Ishikawa (cell line): ENCODE measurements around the gene PLK3.
A peak's percentile ranks its signal among the peaks of the same experiment; 100 is the strongest.

ENCODE experiments used
- CEBPB ChIP-seq: IDR thresholded peaks from 2 replicates; pipeline ENCODE4 v1.6.1; 2012
- EGR1 ChIP-seq: IDR thresholded peaks from 2 replicates; pipeline ENCODE4 v1.6.1; 2012
- EP300 ChIP-seq: IDR thresholded peaks from 2 replicates; pipeline ENCODE4 v1.6.1; 2012; ENCODE audit warnings: borderline replicate concordance
- FOXM1 ChIP-seq: IDR thresholded peaks from 2 replicates; pipeline ENCODE4 v1.6.1; 2012; ENCODE audit warnings: low read depth, borderline replicate concordance
- RAD21 ChIP-seq: IDR thresholded peaks from 2 replicates; pipeline ENCODE4 v1.6.1; 2012; ENCODE audit warnings: low read depth
- TEAD4 ChIP-seq: IDR thresholded peaks from 2 replicates; pipeline ENCODE4 v1.6.1; 2012
- YY1 ChIP-seq: IDR thresholded peaks from 2 replicates; pipeline ENCODE4 v1.6.1; 2012; ENCODE audit warnings: low read depth
- TF ChIP-seq, protein P1 (sequence below): IDR thresholded peaks from 2 replicates; pipeline ENCODE4 v1.6.1; 2012
- TF ChIP-seq, protein P2 (sequence below): IDR thresholded peaks from 2 replicates; pipeline ENCODE4 v1.6.1; 2012; ENCODE audit warnings: low read depth, mild to moderate bottlenecking

DNA sequence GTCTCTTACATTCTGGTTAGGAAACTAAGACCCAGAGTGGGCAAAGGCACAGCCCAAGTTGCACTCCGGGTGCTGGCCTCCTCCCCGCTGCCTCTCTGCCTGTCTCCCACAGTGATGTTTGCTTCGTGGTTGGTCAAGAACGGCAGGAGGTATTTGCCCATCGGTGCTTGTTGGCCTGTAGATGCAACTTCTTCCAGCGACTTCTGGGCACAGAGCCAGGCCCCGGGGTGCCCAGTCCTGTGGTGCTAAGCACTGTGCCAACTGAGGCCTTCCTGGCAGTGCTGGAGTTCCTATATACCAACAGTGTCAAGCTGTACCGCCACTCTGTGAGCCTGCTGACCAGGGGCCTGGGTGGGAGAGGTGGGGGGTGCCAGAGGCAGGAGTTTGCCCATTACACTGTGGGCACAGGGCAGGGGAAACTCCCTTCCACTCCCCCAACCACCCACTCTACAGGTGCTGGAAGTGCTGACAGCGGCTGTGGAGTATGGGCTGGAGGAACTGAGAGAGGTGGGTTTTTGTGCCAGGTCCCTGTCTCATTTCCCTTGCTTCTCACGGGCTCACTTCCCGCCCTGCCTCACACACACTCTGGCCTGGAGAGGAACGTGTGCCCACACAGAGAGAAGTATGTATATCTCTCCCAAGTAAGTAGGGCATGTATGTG is 10.1 kb downstream of the PLK3 start:
- TF ChIP-seq EP300 (no peak; the same call in 1 of the 2 replicates), EGR1 (no peak), RAD21 (no peak), CEBPB (peak; percentile 54; the same call in 1 of the 2 replicates), FOXM1 (no peak), TEAD4 (peak; percentile 73), YY1 (no peak)
- TF ChIP-seq, protein P1, sequence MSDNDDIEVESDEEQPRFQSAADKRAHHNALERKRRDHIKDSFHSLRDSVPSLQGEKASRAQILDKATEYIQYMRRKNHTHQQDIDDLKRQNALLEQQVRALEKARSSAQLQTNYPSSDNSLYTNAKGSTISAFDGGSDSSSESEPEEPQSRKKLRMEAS: no peak
- TF ChIP-seq, protein P2, sequence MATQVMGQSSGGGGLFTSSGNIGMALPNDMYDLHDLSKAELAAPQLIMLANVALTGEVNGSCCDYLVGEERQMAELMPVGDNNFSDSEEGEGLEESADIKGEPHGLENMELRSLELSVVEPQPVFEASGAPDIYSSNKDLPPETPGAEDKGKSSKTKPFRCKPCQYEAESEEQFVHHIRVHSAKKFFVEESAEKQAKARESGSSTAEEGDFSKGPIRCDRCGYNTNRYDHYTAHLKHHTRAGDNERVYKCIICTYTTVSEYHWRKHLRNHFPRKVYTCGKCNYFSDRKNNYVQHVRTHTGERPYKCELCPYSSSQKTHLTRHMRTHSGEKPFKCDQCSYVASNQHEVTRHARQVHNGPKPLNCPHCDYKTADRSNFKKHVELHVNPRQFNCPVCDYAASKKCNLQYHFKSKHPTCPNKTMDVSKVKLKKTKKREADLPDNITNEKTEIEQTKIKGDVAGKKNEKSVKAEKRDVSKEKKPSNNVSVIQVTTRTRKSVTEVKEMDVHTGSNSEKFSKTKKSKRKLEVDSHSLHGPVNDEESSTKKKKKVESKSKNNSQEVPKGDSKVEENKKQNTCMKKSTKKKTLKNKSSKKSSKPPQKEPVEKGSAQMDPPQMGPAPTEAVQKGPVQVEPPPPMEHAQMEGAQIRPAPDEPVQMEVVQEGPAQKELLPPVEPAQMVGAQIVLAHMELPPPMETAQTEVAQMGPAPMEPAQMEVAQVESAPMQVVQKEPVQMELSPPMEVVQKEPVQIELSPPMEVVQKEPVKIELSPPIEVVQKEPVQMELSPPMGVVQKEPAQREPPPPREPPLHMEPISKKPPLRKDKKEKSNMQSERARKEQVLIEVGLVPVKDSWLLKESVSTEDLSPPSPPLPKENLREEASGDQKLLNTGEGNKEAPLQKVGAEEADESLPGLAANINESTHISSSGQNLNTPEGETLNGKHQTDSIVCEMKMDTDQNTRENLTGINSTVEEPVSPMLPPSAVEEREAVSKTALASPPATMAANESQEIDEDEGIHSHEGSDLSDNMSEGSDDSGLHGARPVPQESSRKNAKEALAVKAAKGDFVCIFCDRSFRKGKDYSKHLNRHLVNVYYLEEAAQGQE: no peak
